ENCODE results near the gene ZNF664. TPM values are rescaled to one million over a fixed set of nuclear protein-coding genes. Genes with fewer than 3 reads are reported as not detected.

Gene ZNF664
- total and polyA plus RNA-seq, 10 of the 15 experiments (the other 5 are each of a cell fraction or from before 2014, with no cell fraction given): 1.8 to 65.6 (median 30.8) TPM

- no peak overlapping the region for H2AFZ ChIP-seq (ENCODE audit: control insufficient read depth, low read depth, low read length)
- ChIA-PET POLR2A (no interaction called here), RAD21 (ENCODE audit: unreplicated experiment) (no interaction called here), SMC1A (ENCODE audit: uncharacterized antibody, unreplicated experiment) (no interaction called here), CTCF (interaction anchor here (1.0 to 1.4 kb wide), 2 partner anchors 21 to 973 kb away, joined by 3 read pairs; no protein-coding TSS in a partner anchor)
- no peaks in the 10 kb centered on the region for H3K9me3 ChIP-seq (replicated peaks; ENCODE audit: control insufficient read depth, insufficient read depth, low read length)
- FAIRE-seq (no peak), ATAC-seq (no peak), DNase-seq (ENCODE audit: low read depth, low spot score) (no peak)
- H4K20me1 ChIP-seq (ENCODE audit: control insufficient read depth, insufficient read depth): no peaks in the 10 kb centered on the region
- no peaks in the 10 kb centered on the region for H3K79me2 ChIP-seq (ENCODE audit: control insufficient read depth, insufficient read depth, low read length)
- no peak overlapping the region for H3K9ac ChIP-seq (ENCODE audit: control insufficient read depth, insufficient read depth, low read length)
- intact Hi-C loops (cut with micrococcal nuclease; ENCODE audit: unreplicated experiment): no loop called here
- 59% methylated on average over 3 of the region's 3 CpGs for WGBS (ENCODE audit: insufficient coverage, insufficient replicate concordance, low lambda C conversion rate, missing lambda C conversion rate)
- no TSS peak for BruUV-seq (replicated peaks)
- H3K4me3 ChIP-seq: no peak overlapping the region
- H3K36me3 ChIP-seq (ENCODE audit: control insufficient read depth in 2 of 2, insufficient read depth in 2 of 2, low read length in 1 of 2): no peaks in the 10 kb centered on the region
- no peak overlapping the region for H3K27ac ChIP-seq (ENCODE audit: control insufficient read depth, insufficient read depth)
- H3K4me1 ChIP-seq (ENCODE audit: control insufficient read depth, insufficient read depth, low read length): no peaks in the 10 kb centered on the region
- in situ Hi-C loops (cut with MboI): no loop called here
- TF ChIP-seq TCF12 (IDR thresholded peaks at IDR 0.05; ENCODE audit: low read depth, low read length) (no peak), ZNF217 (IDR thresholded peaks at IDR 0.05) (no peak), CREB1 (IDR thresholded peaks at IDR 0.05; ENCODE audit: low read depth) (no peak), BCL3 (IDR thresholded peaks at IDR 0.05; ENCODE audit: borderline replicate concordance, insufficient read depth, low read depth, low read length, poor library complexity, severe bottlenecking) (no peak)
- H3K27me3 ChIP-seq (replicated peaks in 1 of 2; ENCODE audit: control insufficient read depth in 2 of 2, insufficient read depth in 2 of 2, low read length in 1 of 2): peaks cover 0 to 3% of the 10 kb centered on the region in 2 experiments; a peak in 2 of 4 replicates
- no peak overlapping the region for H3K4me2 ChIP-seq (ENCODE audit: control insufficient read depth, insufficient read depth)
These were observed 6.4 kb upstream of the ZNF664 start for GRCh38 chr12:123966596-123966995.

GRCh38 chr12:123967121-123967586, 5.9 kb upstream of the ZNF664 start:
- Histone ChIP-seq H2AFZ (ENCODE audit: control insufficient read depth, low read depth, low read length) (no peak overlapping the region), H3K9ac (ENCODE audit: control insufficient read depth, insufficient read depth, low read length) (no peak overlapping the region), H4K20me1 (ENCODE audit: control insufficient read depth, insufficient read depth) (no peaks in the 10 kb centered on the region), H3K79me2 (ENCODE audit: control insufficient read depth, insufficient read depth, low read length) (no peaks in the 10 kb centered on the region), H3K27me3 (replicated peaks in 1 of 2; ENCODE audit: control insufficient read depth in 2 of 2, insufficient read depth in 2 of 2, low read length in 1 of 2) (peaks cover 0 to 3% of the 10 kb centered on the region in 2 experiments; a peak in 2 of 4 replicates), H3K4me3 (no peak overlapping the region), H3K9me3 (replicated peaks; ENCODE audit: control insufficient read depth, insufficient read depth, low read length) (no peaks in the 10 kb centered on the region), H3K4me1 (ENCODE audit: control insufficient read depth, insufficient read depth, low read length) (no peaks in the 10 kb centered on the region), H3K36me3 (ENCODE audit: control insufficient read depth in 2 of 2, insufficient read depth in 2 of 2, low read length in 1 of 2) (no peaks in the 10 kb centered on the region), H3K4me2 (ENCODE audit: control insufficient read depth, insufficient read depth) (no peak overlapping the region), H3K27ac (ENCODE audit: control insufficient read depth, insufficient read depth) (no peak overlapping the region)
- intact Hi-C loops (cut with micrococcal nuclease; ENCODE audit: unreplicated experiment) (no loop called here), in situ Hi-C loops (cut with MboI) (no loop called here)
- ChIA-PET SMC1A (ENCODE audit: uncharacterized antibody, unreplicated experiment) (no interaction called here), RAD21 (ENCODE audit: unreplicated experiment) (no interaction called here), POLR2A (no interaction called here), CTCF (interaction anchor here (1.0 kb wide), 1 partner anchor 973 kb away, joined by 3 read pairs; no protein-coding TSS in a partner anchor)
- FAIRE-seq (no peak), DNase-seq (ENCODE audit: low read depth, low spot score) (no peak), ATAC-seq (no peak)
- 72% methylated on average over 8 of the region's 8 CpGs for WGBS (ENCODE audit: insufficient coverage, insufficient replicate concordance, low lambda C conversion rate, missing lambda C conversion rate)
- BruUV-seq (replicated peaks): no TSS peak
- TF ChIP-seq CUX1 (IDR thresholded peaks at IDR 0.05; ENCODE audit: insufficient replicate concordance, low read depth, low read length) (no peak), MYB (IDR thresholded peaks at IDR 0.05; ENCODE audit: borderline replicate concordance, low read depth, low read length) (no peak), TAF1 (IDR thresholded peaks at IDR 0.05; ENCODE audit: borderline replicate concordance, low read depth, low read length) (no peak), PAX8 (IDR thresholded peaks at IDR 0.05) (no peak)

Measured in GM12878 (cell line).